Measurements from ENCODE around the gene MAPK13.

MAPK13 gene

GRCh38 chr6:36095497-36096391, 34.6 kb upstream of the MAPK13 start:
- no peaks in the 10 kb centered on the region for H3K27me3 ChIP-seq (replicated peaks; ENCODE audit: insufficient read depth, low read length)
- H3K9ac ChIP-seq (ENCODE audit: low read length): no peak overlapping the region
- no peaks in the 10 kb centered on the region for H3K9me3 ChIP-seq (replicated peaks; ENCODE audit: insufficient read depth, low read length)
- no peak overlapping the region for H3K4me3 ChIP-seq (ENCODE audit: low read length)
- H2AFZ ChIP-seq (ENCODE audit: low read length): no peak overlapping the region
- no peaks in the 10 kb centered on the region for H3F3A ChIP-seq (ENCODE audit: insufficient read depth, low read length)
- no peaks in the 10 kb centered on the region for H4K20me1 ChIP-seq (ENCODE audit: insufficient read depth, low read length)
- H3K9me2 ChIP-seq (replicated peaks; ENCODE audit: insufficient read depth, low read length): no peaks in the 10 kb centered on the region
- H3K4me1 ChIP-seq (ENCODE audit: low read length): no peaks in the 10 kb centered on the region
- H3K79me2 ChIP-seq (ENCODE audit: low read length): no peaks in the 10 kb centered on the region
- H3K27ac ChIP-seq (ENCODE audit: low read length): no peak overlapping the region
- no peak overlapping the region for H3K4me2 ChIP-seq (ENCODE audit: low read depth, low read length)
- no peaks in the 10 kb centered on the region for H3K36me3 ChIP-seq (replicated peaks; ENCODE audit: insufficient read depth, low read length)
- no peak for DNase-seq
- TF ChIP-seq CTCF (IDR thresholded peaks at IDR 0.05; ENCODE audit: low read length): no peak
- TF ChIP-seq EZH2 (optimal IDR thresholded peaks at IDR 0.05; ENCODE audit: low read depth, low read length): no peak
- TF ChIP-seq EZH2phosphoT487 (IDR thresholded peaks at IDR 0.05; ENCODE audit: low read length): no peak

GRCh38 chr6:36098253-36098919, 31.9 kb upstream of the MAPK13 start:
- H3K9me2 ChIP-seq (replicated peaks; ENCODE audit: insufficient read depth, low read length): no peaks in the 10 kb centered on the region
- H3K27me3 ChIP-seq (replicated peaks; ENCODE audit: insufficient read depth, low read length): no peaks in the 10 kb centered on the region
- H3K27ac ChIP-seq (ENCODE audit: low read length): no peak overlapping the region
- no peaks in the 10 kb centered on the region for H3K36me3 ChIP-seq (replicated peaks; ENCODE audit: insufficient read depth, low read length)
- H3K4me2 ChIP-seq (ENCODE audit: low read depth, low read length): no peak overlapping the region
- H3K9me3 ChIP-seq (replicated peaks; ENCODE audit: insufficient read depth, low read length): no peaks in the 10 kb centered on the region
- no peak overlapping the region for H3K9ac ChIP-seq (ENCODE audit: low read length)
- H3K79me2 ChIP-seq (ENCODE audit: low read length): no peaks in the 10 kb centered on the region
- H2AFZ ChIP-seq (ENCODE audit: low read length): no peak overlapping the region
- TF ChIP-seq CTCF (IDR thresholded peaks at IDR 0.05; ENCODE audit: low read length) (no peak), EZH2phosphoT487 (IDR thresholded peaks at IDR 0.05; ENCODE audit: low read length) (no peak), EZH2 (optimal IDR thresholded peaks at IDR 0.05; ENCODE audit: low read depth, low read length) (no peak)
- H3K4me1 ChIP-seq (ENCODE audit: low read length): no peaks in the 10 kb centered on the region
- no peak for DNase-seq
- no peaks in the 10 kb centered on the region for H3F3A ChIP-seq (ENCODE audit: insufficient read depth, low read length)
- no peak overlapping the region for H3K4me3 ChIP-seq (ENCODE audit: low read length)
- H4K20me1 ChIP-seq (ENCODE audit: insufficient read depth, low read length): no peaks in the 10 kb centered on the region

GRCh38 chr6:36098920-36099647, 31.2 kb upstream of the MAPK13 start:
- Histone ChIP-seq H4K20me1 (ENCODE audit: insufficient read depth, low read length) (no peaks in the 10 kb centered on the region), H3K4me3 (ENCODE audit: low read length) (no peak overlapping the region), H3K27me3 (replicated peaks; ENCODE audit: insufficient read depth, low read length) (no peaks in the 10 kb centered on the region), H3K9ac (ENCODE audit: low read length) (no peak overlapping the region), H3K4me2 (ENCODE audit: low read depth, low read length) (no peak overlapping the region), H3K79me2 (ENCODE audit: low read length) (no peaks in the 10 kb centered on the region), H3K36me3 (replicated peaks; ENCODE audit: insufficient read depth, low read length) (no peaks in the 10 kb centered on the region), H3K9me3 (replicated peaks; ENCODE audit: insufficient read depth, low read length) (no peaks in the 10 kb centered on the region), H2AFZ (ENCODE audit: low read length) (no peak overlapping the region), H3K4me1 (ENCODE audit: low read length) (no peaks in the 10 kb centered on the region), H3K9me2 (replicated peaks; ENCODE audit: insufficient read depth, low read length) (no peaks in the 10 kb centered on the region), H3F3A (ENCODE audit: insufficient read depth, low read length) (no peaks in the 10 kb centered on the region), H3K27ac (ENCODE audit: low read length) (no peak overlapping the region)
- TF ChIP-seq EZH2phosphoT487 (IDR thresholded peaks at IDR 0.05; ENCODE audit: low read length) (no peak), CTCF (IDR thresholded peaks at IDR 0.05; ENCODE audit: low read length) (no peak), EZH2 (optimal IDR thresholded peaks at IDR 0.05; ENCODE audit: low read depth, low read length) (no peak)
- no peak for DNase-seq
